Measurements from ENCODE around the gene HYDIN. TPM values are rescaled to one million over a fixed set of nuclear protein-coding genes. Genes with fewer than 3 reads are reported as not detected.

Gene HYDIN
- total RNA-seq, 4 donors from 2014 or later: 0.40 to 1.1 (median 0.47) TPM; not detected in 1

DNA sequence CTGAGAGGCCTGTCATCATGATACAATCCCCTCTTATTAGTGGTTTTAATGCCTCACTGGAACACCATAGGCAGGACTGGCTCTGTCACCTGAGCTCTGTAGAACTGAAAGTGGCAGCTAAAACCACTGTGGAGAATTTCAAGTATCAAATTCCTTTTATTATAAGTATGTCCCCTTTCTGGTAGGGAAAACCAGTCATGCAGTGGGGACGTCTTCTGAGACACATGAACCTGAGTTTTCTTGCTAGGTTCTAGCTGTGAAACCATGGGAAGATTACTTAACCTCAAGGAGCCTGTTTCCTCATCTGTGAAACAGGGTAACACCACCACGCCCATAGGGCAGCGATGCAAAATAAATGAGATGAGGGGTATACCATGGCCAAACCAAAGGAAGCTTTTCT, 434.2 kb downstream of the HYDIN start:
- peaks cover 8% of the 10 kb centered on the region for H3K36me3 ChIP-seq
- no peak overlapping the region for H3K27ac ChIP-seq
- DNase-seq (ENCODE audit: low spot score in 2 of 2): no peak
- whole genome bisulfite sequencing: 90% methylated on average over 3 of the region's 3 CpGs
- no peaks in the 10 kb centered on the region for H3K9me3 ChIP-seq
- no peak overlapping the region for H3K4me3 ChIP-seq
- no peak for TF ChIP-seq POLR2A (IDR thresholded peaks at IDR 0.05)
- TF ChIP-seq, protein P1, sequence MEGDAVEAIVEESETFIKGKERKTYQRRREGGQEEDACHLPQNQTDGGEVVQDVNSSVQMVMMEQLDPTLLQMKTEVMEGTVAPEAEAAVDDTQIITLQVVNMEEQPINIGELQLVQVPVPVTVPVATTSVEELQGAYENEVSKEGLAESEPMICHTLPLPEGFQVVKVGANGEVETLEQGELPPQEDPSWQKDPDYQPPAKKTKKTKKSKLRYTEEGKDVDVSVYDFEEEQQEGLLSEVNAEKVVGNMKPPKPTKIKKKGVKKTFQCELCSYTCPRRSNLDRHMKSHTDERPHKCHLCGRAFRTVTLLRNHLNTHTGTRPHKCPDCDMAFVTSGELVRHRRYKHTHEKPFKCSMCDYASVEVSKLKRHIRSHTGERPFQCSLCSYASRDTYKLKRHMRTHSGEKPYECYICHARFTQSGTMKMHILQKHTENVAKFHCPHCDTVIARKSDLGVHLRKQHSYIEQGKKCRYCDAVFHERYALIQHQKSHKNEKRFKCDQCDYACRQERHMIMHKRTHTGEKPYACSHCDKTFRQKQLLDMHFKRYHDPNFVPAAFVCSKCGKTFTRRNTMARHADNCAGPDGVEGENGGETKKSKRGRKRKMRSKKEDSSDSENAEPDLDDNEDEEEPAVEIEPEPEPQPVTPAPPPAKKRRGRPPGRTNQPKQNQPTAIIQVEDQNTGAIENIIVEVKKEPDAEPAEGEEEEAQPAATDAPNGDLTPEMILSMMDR (IDR thresholded peaks at IDR 0.05): no peak
- TF ChIP-seq POLR2AphosphoS5 (IDR thresholded peaks at IDR 0.05): no peak
- no peak for TF ChIP-seq EP300 (IDR thresholded peaks at IDR 0.05)
- H3K27me3 ChIP-seq: no peaks in the 10 kb centered on the region
- peaks cover 23% of the 10 kb centered on the region for H3K4me1 ChIP-seq

DNA sequence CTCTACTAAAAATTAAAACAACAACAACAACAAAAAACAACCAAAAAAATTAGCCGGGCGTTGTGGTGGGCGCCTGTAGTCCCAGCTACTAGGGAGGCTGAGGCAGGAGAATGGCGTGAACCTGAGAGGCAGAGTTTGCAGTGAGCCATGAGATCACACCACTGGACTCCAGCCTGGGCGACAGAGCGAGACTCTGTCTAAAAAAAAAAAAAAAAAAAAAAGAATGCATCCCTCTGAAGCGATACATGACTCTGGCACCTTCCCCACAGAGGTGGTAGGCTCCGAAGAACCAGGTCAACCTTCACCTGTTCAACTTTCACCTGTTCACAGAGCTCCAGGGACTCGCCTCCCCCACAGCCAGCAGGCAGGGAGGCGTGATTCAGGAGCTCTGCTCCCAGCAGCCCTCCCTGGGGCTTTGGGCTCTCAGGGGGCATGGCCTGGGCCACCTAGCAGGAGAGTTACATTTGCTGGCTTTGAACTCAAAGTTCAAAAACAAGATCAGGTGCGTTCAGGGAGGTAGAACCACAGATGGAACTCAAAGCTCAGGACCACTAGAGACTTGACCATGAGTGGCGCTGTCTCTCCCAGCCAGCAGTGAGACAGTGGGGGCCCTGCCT, 435.1 kb downstream of the HYDIN start:
- H3K4me1 ChIP-seq: peaks cover 20% of the 10 kb centered on the region
- no peak for DNase-seq (ENCODE audit: low spot score in 2 of 2)
- no peak for TF ChIP-seq EP300 (IDR thresholded peaks at IDR 0.05)
- TF ChIP-seq POLR2AphosphoS5 (IDR thresholded peaks at IDR 0.05): no peak
- no peak for TF ChIP-seq POLR2A (IDR thresholded peaks at IDR 0.05)
- TF ChIP-seq, protein P1 (IDR thresholded peaks at IDR 0.05): no peak
- H3K9me3 ChIP-seq: no peaks in the 10 kb centered on the region
- no peak overlapping the region for H3K27ac ChIP-seq
- peaks cover 8% of the 10 kb centered on the region for H3K36me3 ChIP-seq
- no peak overlapping the region for H3K4me3 ChIP-seq
- 92% methylated on average over 12 of the region's 12 CpGs for WGBS
- no peaks in the 10 kb centered on the region for H3K27me3 ChIP-seq

DNA sequence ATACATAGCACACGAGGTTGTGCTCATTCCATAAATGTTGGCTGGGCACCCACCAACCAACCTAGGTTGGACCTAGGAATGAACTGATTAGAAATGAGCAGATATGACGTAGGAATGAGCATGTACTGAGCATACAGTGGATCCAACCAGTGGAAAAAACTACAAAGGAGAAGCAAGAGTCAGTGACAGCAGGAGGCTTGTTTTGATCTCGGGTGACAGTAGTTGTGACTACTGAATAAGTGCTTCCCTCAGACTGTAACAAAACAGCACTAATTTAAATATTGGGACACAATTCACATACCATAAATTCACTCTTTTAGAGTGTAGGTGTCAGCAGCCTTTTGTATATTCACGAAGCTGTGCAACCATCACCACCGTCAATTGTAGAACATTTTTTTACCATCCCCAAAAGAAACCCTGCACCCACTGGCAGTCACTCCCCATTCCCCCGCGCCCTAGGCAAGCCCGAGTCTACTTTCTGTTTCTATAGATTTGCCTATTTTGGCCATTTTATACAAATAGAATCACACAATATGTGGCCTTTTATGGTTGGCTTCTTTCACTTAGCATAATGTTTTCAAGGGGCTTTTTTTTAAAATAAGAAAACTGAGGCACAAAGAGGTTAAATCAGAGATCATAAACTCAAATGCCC, 436.5 kb downstream of the HYDIN start:
- Histone ChIP-seq H3K27me3 (no peaks in the 10 kb centered on the region), H3K4me1 (peaks cover 6% of the 10 kb centered on the region), H3K9me3 (no peaks in the 10 kb centered on the region), H3K27ac (no peak overlapping the region), H3K36me3 (peaks cover 8% of the 10 kb centered on the region), H3K4me3 (no peak overlapping the region)
- no peak for DNase-seq (ENCODE audit: low spot score in 2 of 2)
- TF ChIP-seq POLR2A (IDR thresholded peaks at IDR 0.05) (no peak), POLR2AphosphoS5 (IDR thresholded peaks at IDR 0.05) (no peak), EP300 (IDR thresholded peaks at IDR 0.05) (no peak)
- TF ChIP-seq, protein P1 (IDR thresholded peaks at IDR 0.05): no peak
- WGBS: 87% methylated on average over 8 of the region's 8 CpGs

DNA sequence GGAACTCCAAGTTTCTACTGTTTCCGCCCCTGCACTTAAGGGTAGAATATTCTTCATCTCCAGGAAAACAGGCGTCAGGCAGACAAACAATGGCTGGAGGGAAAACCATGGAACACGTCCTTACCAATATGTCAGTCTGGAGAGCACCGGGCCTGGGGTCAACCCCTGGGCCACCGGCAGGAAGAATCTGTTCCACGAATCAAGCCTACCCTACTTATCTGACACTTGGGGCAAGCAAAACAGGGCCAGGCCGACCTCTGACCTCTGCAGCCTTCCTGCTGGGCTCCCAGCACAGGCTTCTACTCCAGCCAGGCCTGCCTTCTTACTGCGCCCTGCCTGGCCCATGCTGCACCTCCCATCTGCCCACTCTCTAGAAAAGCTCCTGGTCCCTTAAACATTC, 439.7 kb downstream of the HYDIN start:
- Histone ChIP-seq H3K9me3 (no peaks in the 10 kb centered on the region), H3K4me3 (no peak overlapping the region), H3K36me3 (peaks cover 10% of the 10 kb centered on the region), H3K4me1 (peaks cover 4% of the 10 kb centered on the region), H3K27ac (no peak overlapping the region), H3K27me3 (no peaks in the 10 kb centered on the region)
- TF ChIP-seq POLR2AphosphoS5 (IDR thresholded peaks at IDR 0.05) (no peak), POLR2A (IDR thresholded peaks at IDR 0.05) (no peak), EP300 (IDR thresholded peaks at IDR 0.05) (no peak)
- TF ChIP-seq, protein P1 (IDR thresholded peaks at IDR 0.05): no peak
- 81% methylated on average over 8 of the region's 8 CpGs for WGBS
- no peak for DNase-seq (ENCODE audit: low spot score in 2 of 2)

DNA sequence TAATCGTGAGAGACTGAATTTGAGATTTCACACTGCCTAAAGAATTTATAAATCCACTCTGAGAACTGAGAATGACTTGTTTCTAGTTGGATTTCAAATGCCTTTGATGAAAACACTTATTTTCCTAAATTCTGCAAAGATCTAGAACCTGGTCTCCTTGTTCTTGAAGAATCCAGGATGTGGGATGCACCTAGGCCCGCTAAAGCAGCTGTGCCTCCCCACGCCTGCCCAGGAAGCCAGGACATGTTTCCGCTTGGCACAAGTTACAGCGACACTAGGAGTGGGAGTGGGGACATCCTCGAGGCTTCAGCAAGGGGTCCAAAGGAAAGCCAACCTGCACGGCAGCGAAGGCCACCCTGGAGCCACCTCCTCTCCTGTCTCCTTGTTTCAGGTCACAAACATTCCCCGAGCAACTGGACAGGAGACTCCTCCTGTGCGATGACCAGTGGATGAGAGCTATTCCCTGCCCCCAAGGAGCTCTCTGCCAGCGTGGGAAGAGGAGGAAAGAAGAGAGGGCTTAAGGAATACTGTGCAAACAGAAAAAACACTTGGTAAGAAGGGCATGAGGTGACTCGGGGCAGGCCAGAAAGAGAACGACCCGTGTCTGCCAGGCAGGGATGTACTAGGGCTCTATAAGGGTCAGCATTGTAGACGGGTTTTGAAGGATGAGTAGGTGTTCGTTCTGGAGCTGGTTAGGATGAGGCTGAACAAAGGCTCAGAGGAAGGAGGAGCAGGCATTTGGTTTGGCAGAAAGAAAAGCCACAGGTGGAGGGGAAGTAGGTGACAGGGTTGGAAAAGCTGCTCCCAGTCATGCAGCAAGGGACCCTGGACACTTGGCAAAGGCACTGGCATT, 440.7 kb downstream of the HYDIN start:
- 79% methylated on average over 16 of the region's 16 CpGs for WGBS
- H3K27me3 ChIP-seq: no peaks in the 10 kb centered on the region
- no peak for DNase-seq (ENCODE audit: low spot score in 2 of 2)
- TF ChIP-seq POLR2A (IDR thresholded peaks at IDR 0.05) (no peak), EP300 (IDR thresholded peaks at IDR 0.05) (no peak), POLR2AphosphoS5 (IDR thresholded peaks at IDR 0.05) (no peak)
- TF ChIP-seq, protein P1 (IDR thresholded peaks at IDR 0.05): no peak
- H3K9me3 ChIP-seq: no peaks in the 10 kb centered on the region
- H3K27ac ChIP-seq: no peak overlapping the region
- peaks cover 4% of the 10 kb centered on the region for H3K4me1 ChIP-seq
- H3K4me3 ChIP-seq: no peak overlapping the region
- peaks cover 20% of the 10 kb centered on the region for H3K36me3 ChIP-seq

Data from suprapubic skin (tissue), 4 donors.